ENCODE data around the gene PHF19.

Gene PHF19

DNA sequence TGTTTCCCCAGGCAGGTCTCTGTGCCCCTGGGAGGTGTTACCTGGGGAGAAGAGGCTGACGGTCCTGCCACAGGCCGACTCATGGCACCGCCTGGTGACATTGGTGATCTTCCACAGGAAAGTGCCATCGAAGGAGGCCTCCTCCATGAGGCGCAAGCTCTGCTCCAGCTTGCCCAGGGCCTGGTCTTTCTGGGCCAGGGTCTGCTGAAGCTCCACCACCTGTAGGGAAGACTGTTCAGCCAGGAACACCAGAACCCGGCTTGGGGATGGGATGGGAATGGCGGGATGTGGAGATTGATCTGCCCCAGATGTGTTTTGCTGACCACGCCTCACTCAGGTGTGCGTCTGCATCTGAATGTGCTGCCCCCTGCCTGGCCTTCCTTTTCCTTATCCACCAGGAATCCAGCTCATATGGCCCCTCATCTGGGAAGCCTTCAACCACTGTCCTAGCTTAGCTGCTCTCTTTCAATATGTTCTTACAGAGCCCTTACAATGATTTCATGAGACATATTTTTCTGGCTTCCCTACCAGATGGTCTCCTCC lies 34.4 kb upstream of the PHF19 start:
- no peak for FAIRE-seq
- TF ChIP-seq, protein P1, sequence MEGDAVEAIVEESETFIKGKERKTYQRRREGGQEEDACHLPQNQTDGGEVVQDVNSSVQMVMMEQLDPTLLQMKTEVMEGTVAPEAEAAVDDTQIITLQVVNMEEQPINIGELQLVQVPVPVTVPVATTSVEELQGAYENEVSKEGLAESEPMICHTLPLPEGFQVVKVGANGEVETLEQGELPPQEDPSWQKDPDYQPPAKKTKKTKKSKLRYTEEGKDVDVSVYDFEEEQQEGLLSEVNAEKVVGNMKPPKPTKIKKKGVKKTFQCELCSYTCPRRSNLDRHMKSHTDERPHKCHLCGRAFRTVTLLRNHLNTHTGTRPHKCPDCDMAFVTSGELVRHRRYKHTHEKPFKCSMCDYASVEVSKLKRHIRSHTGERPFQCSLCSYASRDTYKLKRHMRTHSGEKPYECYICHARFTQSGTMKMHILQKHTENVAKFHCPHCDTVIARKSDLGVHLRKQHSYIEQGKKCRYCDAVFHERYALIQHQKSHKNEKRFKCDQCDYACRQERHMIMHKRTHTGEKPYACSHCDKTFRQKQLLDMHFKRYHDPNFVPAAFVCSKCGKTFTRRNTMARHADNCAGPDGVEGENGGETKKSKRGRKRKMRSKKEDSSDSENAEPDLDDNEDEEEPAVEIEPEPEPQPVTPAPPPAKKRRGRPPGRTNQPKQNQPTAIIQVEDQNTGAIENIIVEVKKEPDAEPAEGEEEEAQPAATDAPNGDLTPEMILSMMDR (IDR thresholded peaks at IDR 0.05; ENCODE audit: insufficient read depth, missing control alignments), result no peak
- no peak for DNase-seq (ENCODE audit: insufficient read length, low spot score)

DNA sequence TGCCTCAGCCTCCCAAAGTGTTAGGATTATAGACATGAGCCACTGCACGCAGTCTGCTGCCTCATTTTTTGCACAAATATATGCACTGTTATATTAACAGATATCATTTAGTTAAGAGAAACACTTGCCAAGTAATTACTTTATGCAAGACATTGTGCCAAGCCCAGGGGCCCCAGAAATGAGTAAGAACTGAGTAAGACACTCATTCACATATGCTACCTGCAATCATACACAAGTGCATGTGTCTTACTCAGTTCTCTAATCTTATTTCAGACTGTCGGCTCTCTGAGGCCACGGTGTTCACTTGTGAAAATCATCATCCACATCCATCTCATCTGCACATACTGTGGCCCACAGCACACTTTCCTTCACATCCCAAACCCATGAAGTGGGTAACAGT lies 33.7 kb upstream of the PHF19 start:
- TF ChIP-seq, protein P1 (IDR thresholded peaks at IDR 0.05; ENCODE audit: insufficient read depth, missing control alignments), result no peak
- FAIRE-seq, result no peak
- no peak for DNase-seq (ENCODE audit: insufficient read length, low spot score)

DNA sequence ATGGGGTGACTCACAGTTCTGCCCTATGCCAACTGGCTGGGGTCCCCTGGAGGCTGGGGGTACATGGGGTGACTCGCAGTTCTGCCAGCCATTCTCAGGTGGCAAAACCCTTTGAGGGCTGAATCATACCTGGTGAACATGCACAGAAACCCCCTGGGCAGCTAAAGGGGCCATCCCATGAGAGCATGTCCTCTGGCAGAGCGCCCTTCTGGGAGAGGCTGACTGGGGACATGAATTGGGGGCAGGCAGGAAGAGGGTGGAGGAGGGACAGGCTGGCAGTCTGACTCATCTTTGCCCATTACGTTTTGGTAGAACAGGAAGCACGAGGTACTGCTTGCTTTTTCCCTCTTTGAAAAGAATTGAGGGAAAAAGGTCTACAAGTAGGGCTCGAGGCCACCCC lies 32.9 kb upstream of the PHF19 start:
- TF ChIP-seq, protein P1 (IDR thresholded peaks at IDR 0.05; ENCODE audit: insufficient read depth, missing control alignments), result no peak
- DNase-seq (ENCODE audit: insufficient read length, low spot score), result no peak
- FAIRE-seq, result no peak

DNA sequence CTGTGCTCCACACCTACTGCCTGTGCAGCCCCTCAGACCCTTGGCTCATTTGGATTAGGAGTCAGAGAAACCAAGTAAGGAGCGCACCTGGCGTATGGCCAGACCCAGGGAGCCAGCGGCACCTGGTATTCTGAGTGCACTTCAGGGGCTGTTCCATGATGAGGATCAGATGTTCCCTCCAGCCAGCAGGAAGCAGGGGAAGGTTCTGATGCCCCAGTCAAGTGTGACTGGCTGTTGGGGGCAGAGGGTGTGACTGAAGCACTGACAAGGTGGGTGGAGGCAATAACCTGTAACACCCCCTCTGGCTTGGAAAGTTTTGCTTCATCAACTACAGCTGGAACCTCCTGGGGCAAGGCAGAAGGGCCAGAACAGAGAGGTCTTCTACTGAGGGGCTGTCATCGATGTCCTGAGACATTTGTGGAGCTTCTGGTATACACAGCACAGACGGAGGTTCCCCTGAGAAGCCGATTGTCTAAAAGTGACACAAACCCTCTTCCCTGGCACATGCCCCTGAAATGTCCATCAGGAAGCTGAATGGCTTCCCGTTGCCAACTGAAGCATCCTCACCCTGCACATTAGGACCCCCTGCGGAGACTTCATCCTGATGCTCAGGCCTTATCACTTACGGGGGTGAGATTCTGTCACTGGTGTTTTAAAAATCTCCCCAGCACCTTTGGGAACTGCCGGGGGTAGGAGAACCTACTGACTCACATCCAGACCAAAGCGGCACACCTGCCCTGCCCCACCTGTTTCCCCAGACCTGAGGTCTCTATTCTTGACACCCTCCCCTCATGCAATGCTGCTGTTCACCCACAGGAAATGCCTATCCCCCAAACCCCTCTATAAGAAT lies 28.6 kb upstream of the PHF19 start:
- DNase-seq (ENCODE audit: insufficient read length, low spot score), result no peak
- FAIRE-seq, result no peak

DNA sequence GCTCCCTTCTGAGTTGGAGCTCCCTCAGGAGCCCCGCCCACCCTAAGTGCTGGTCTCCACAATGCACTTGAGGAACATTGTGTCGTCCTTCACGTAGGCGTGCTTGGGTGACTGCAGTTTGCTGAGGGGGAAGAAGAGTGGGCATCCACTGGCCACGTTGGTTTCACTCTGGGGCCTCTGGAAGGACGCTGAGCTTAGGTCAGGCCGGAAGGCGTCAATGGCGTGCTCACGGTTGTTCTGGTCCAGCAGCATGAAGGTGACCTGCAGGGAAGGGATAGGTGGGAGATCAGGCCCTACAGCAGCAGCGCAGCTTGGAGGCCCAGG lies 28.0 kb upstream of the PHF19 start:
- TF ChIP-seq, protein P1 (IDR thresholded peaks at IDR 0.05; ENCODE audit: insufficient read depth, missing control alignments), result no peak
- DNase-seq (ENCODE audit: insufficient read length, low spot score) (no peak), FAIRE-seq (no peak)

More for the DNA sequence above, 28.6 kb upstream of the PHF19 start:
- TF ChIP-seq, protein P1 (IDR thresholded peaks at IDR 0.05; ENCODE audit: insufficient read depth, missing control alignments), result no peak

DNA sequence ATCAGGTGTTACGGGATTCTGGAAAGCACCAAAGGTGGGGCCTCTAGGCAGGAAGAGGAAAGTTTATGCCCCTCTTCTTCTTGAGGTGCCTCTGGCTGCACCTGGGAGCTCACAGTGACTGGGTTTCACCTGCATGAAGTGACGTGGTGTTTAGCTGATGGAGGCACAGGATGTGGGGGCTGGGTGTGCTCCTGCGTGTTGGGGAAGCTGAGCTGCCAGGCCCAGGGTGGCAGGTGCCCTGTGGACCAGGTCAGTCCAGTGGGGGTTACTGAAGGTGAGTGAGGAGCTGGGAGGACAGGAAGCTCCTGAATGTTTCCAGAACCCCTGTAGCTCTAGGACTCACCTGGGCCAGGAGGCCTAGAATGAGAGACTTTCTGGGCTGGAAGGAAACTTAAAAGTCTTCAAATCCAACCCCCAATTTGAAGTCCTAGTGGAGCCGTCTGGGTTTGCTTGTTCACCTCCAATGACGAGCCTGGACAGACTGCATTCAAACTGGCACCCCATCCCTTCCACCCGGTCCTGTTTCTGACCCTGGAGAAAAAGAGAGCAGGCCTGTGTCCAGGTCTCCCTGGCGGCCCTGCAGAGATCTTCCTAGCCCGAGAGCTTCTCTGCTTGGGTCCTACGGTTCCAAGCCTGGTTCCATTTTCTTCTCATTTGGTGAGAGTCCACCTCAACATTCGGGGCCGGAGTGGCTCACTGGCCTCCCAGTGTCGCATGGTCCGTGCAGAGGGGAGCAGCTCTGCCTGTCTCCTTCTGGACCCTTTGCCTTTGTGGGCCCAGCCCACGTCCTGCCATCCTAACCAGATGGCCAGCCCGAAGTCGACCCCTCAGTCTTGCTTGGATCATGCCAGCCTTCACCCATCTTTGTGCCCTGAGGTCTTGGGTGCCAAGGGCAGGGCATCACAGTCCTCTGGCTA lies 27.3 kb upstream of the PHF19 start:
- FAIRE-seq (no peak), DNase-seq (ENCODE audit: insufficient read length, low spot score) (no peak)
- TF ChIP-seq, protein P1 (IDR thresholded peaks at IDR 0.05; ENCODE audit: insufficient read depth, missing control alignments), result no peak

All from D721Med (cell line).